ENCODE results near the gene ST8SIA5. TPM values are rescaled to one million over a fixed set of nuclear protein-coding genes. Genes with fewer than 3 reads are reported as not detected.

Gene ST8SIA5
- total and polyA plus RNA-seq, 9 of the 15 experiments (the other 6 are each of a cell fraction or from before 2014, with no cell fraction given): 0.03 to 0.33 (median 0.06) TPM; not detected in 5

DNA sequence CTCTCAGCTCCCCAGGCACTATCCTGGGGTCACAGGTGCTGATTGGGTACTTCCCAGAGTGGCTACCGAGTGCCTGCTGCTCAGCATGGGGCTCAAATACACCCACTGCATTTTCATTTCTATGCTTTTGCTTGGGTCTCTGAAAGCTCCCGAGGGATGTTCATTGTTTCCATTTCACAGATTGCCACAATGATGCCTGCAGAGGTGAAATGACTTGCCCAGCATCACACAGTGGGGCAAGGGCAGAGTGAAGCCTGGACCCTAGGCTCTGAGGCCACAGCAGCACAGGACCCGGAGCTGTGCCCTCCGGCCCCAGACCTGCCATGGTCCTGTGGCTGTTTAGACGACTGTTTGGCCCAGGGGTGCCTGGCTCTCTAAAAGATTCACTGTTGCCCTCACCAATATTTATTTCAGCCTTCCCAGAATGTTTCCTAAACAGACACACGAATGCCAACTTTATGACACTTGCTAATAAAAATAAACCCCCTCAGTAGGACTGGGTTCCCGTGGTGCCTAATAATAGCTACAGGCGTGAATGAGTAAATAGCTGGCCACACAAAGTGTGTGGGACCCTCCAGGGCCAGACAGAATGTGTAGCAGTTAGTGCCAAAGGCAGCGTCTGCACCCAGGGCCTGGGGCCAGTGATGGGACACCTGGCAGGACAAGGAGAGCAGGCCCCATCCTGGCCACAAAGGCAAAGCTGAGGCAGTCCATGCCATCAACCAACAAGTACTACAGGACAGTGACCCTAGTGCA lies 11.5 kb upstream of the ST8SIA5 start:
- Histone ChIP-seq H3K4me2 (ENCODE audit: insufficient read depth, low read length) (no peak overlapping the region), H3K27ac (ENCODE audit: extremely low read depth, low read depth, low read length) (no peak overlapping the region), H3K9ac (ENCODE audit: insufficient read depth in 1 of 2, low read depth in 2 of 2, low read length in 2 of 2) (no peak overlapping the region), H4K20me1 (replicated peaks; ENCODE audit: control insufficient read depth, insufficient read depth, low read length) (no peaks in the 10 kb centered on the region; the same call in 1 of the 2 replicates), H3K4me3 (no peak overlapping the region), H3K9me1 (ENCODE audit: control insufficient read depth, insufficient read depth, low read length) (no peaks in the 10 kb centered on the region), H3K4me1 (replicated peaks in 1 of 2; ENCODE audit: control insufficient read depth in 2 of 2, insufficient read depth in 2 of 2, low read length in 2 of 2) (no peaks in the 10 kb centered on the region; a peak in 3 of 5 replicates), H2AFZ (ENCODE audit: low read depth, low read length) (no peak overlapping the region), H3K27me3 (ENCODE audit: control insufficient read depth in 2 of 2, insufficient read depth in 2 of 2, low read length in 2 of 2) (no peaks in the 10 kb centered on the region; a peak in 1 of 5 replicates), H3K79me2 (ENCODE audit: control insufficient read depth, insufficient read depth, low read length) (no peaks in the 10 kb centered on the region), H3K9me3 (replicated peaks; ENCODE audit: control insufficient read depth, insufficient read depth, low read depth, low read length) (no peaks in the 10 kb centered on the region), H3K36me3 (ENCODE audit: control insufficient read depth, insufficient read depth, low read length) (no peaks in the 10 kb centered on the region)
- 0% methylated on average over 9 of the region's 9 CpGs for WGBS (ENCODE audit: insufficient coverage, low coverage, missing lambda C conversion rate)
- BruUV-seq (replicated peaks): no TSS peak
- FAIRE-seq (no peak), ATAC-seq (no peak), DNase-seq (ENCODE audit: extremely low read depth in 1 of 4, low spot score in 3 of 4) (no peak)
- intact Hi-C loops (cut with micrococcal nuclease): no loop called here
- TF ChIP-seq, protein P1, sequence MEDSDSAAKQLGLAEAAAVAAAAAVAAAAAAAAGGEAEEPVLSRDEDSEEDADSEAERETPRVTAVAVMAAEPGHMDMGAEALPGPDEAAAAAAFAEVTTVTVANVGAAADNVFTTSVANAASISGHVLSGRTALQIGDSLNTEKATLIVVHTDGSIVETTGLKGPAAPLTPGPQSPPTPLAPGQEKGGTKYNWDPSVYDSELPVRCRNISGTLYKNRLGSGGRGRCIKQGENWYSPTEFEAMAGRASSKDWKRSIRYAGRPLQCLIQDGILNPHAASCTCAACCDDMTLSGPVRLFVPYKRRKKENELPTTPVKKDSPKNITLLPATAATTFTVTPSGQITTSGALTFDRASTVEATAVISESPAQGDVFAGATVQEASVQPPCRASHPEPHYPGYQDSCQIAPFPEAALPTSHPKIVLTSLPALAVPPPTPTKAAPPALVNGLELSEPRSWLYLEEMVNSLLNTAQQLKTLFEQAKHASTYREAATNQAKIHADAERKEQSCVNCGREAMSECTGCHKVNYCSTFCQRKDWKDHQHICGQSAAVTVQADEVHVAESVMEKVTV (CRISPR knock-in tag; IDR thresholded peaks at IDR 0.05): no peak
- no peak for TF ChIP-seq STAT5B (CRISPR knock-in tag; IDR thresholded peaks at IDR 0.05)
- ChIA-PET CTCF (ENCODE audit: low intra/inter-chr PET ratio) (no interaction called here), POLR2A (no interaction called here)
- in situ Hi-C loops (cut with MboI): loop anchor here (10.0 kb wide), 1 partner anchor 256 kb away; no protein-coding TSS in a partner anchor

DNA sequence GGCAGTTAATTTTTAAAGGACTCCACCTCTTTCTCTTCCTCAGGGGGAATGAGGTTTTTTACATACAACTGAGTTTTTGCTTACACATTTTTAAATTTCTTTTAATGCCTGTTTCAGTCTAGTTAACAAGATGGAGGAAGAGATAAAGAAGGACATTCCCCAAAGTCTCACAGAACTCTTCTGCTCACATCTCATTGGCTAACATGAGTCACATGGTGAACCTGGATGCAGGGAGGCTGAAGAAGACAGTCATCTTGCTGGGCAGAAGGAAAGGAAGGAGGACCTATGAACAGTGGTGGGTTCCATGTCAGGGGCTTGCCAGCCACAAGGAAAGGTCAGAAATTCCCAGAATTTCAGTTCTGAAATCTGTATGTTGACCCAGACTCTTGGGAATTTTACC lies 10.4 kb upstream of the ST8SIA5 start:
- H3K4me3 ChIP-seq: no peak overlapping the region
- no peak for FAIRE-seq
- no peak overlapping the region for H3K27ac ChIP-seq (ENCODE audit: extremely low read depth, low read depth, low read length)
- H3K4me1 ChIP-seq (replicated peaks in 1 of 2; ENCODE audit: control insufficient read depth in 2 of 2, insufficient read depth in 2 of 2, low read length in 2 of 2): no peaks in the 10 kb centered on the region; a peak in 3 of 5 replicates
- no peak overlapping the region for H2AFZ ChIP-seq (ENCODE audit: low read depth, low read length)
- no peak overlapping the region for H3K4me2 ChIP-seq (ENCODE audit: insufficient read depth, low read length)
- intact Hi-C loops (cut with micrococcal nuclease): no loop called here
- no TSS peak for BruUV-seq (replicated peaks)
- CTCF ChIA-PET (ENCODE audit: low intra/inter-chr PET ratio): no interaction called here
- H3K9me3 ChIP-seq (replicated peaks; ENCODE audit: control insufficient read depth, insufficient read depth, low read depth, low read length): no peaks in the 10 kb centered on the region
- no peaks in the 10 kb centered on the region for H3K9me1 ChIP-seq (ENCODE audit: control insufficient read depth, insufficient read depth, low read length)
- peak; percentile 8 to 48 (median 22) for DNase-seq (ENCODE audit: extremely low read depth in 1 of 4, low spot score in 3 of 4)
- no peaks in the 10 kb centered on the region for H3K36me3 ChIP-seq (ENCODE audit: control insufficient read depth, insufficient read depth, low read length)
- H4K20me1 ChIP-seq (replicated peaks; ENCODE audit: control insufficient read depth, insufficient read depth, low read length): no peaks in the 10 kb centered on the region
- ATAC-seq: no peak
- no peaks in the 10 kb centered on the region for H3K79me2 ChIP-seq (ENCODE audit: control insufficient read depth, insufficient read depth, low read length)
- no peaks in the 10 kb centered on the region; a peak in 1 of 5 replicates for H3K27me3 ChIP-seq (ENCODE audit: control insufficient read depth in 2 of 2, insufficient read depth in 2 of 2, low read length in 2 of 2)
- in situ Hi-C loops (cut with MboI): loop anchor here (10.0 kb wide), 1 partner anchor 258 kb away; no protein-coding TSS in a partner anchor
- no peak overlapping the region for H3K9ac ChIP-seq (ENCODE audit: insufficient read depth in 1 of 2, low read depth in 2 of 2, low read length in 2 of 2)
- POLR2A ChIA-PET: interaction anchor here (0.7 kb wide), 1 partner anchor 61 kb away, joined by 3 read pairs; no protein-coding TSS in a partner anchor
- TF ChIP-seq, protein P2, sequence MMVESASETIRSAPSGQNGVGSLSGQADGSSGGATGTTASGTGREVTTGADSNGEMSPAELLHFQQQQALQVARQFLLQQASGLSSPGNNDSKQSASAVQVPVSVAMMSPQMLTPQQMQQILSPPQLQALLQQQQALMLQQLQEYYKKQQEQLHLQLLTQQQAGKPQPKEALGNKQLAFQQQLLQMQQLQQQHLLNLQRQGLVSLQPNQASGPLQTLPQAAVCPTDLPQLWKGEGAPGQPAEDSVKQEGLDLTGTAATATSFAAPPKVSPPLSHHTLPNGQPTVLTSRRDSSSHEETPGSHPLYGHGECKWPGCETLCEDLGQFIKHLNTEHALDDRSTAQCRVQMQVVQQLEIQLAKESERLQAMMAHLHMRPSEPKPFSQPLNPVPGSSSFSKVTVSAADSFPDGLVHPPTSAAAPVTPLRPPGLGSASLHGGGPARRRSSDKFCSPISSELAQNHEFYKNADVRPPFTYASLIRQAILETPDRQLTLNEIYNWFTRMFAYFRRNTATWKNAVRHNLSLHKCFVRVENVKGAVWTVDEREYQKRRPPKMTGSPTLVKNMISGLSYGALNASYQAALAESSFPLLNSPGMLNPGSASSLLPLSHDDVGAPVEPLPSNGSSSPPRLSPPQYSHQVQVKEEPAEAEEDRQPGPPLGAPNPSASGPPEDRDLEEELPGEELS (CRISPR knock-in tag; IDR thresholded peaks at IDR 0.05; ENCODE audit: borderline replicate concordance): no peak
- TF ChIP-seq, protein P3, sequence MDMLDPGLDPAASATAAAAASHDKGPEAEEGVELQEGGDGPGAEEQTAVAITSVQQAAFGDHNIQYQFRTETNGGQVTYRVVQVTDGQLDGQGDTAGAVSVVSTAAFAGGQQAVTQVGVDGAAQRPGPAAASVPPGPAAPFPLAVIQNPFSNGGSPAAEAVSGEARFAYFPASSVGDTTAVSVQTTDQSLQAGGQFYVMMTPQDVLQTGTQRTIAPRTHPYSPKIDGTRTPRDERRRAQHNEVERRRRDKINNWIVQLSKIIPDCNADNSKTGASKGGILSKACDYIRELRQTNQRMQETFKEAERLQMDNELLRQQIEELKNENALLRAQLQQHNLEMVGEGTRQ (CRISPR knock-in tag; IDR thresholded peaks at IDR 0.05): peak; percentile 91
- TF ChIP-seq, protein P4, sequence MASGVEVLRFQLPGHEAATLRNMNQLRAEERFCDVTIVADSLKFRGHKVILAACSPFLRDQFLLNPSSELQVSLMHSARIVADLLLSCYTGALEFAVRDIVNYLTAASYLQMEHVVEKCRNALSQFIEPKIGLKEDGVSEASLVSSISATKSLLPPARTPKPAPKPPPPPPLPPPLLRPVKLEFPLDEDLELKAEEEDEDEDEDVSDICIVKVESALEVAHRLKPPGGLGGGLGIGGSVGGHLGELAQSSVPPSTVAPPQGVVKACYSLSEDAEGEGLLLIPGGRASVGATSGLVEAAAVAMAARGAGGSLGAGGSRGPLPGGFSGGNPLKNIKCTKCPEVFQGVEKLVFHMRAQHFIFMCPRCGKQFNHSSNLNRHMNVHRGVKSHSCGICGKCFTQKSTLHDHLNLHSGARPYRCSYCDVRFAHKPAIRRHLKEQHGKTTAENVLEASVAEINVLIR (CRISPR knock-in tag; IDR thresholded peaks at IDR 0.05): no peak
- no peak for TF ChIP-seq SIN3A (IDR thresholded peaks at IDR 0.05; ENCODE audit: borderline replicate concordance in 2 of 2, control insufficient read depth in 1 of 2, low read depth in 2 of 2, low read length in 2 of 2)
